H1 (cell line): ENCODE measurements around the gene TSC22D3. TPM values are rescaled to one million over a fixed set of nuclear protein-coding genes. Genes with fewer than 3 reads are reported as not detected.

Source experiments
- CTCF ChIA-PET: fragments of 300-600 bp; sonication (Branson Sonifier 250); formaldehyde crosslinking; loops from one replicate; lab custom pipeline; 2021; ENCODE audit not compliant: partially characterized antibody; lab: Charles Lee
- POLR2A ChIA-PET: fragments of 300-600 bp; sonication (Branson Sonifier 250); formaldehyde crosslinking; loops from one replicate; lab custom pipeline; 2021; ENCODE audit warnings: inconsistent platforms; ENCODE audit not compliant: partially characterized antibody; lab: Charles Lee
- DNase-seq, 2 experiments: peaks; one replicate each; pipeline versions ENCODE4 v3.0.0 to v3.0.0-alpha.2; 2010 to 2022; ENCODE audit warnings: low spot score in 2 of 2, low read depth in 1 of 2, mixed read lengths in 1 of 2
- FAIRE-seq: peaks from 2 replicates; lab custom pipeline; 2011; peaks lifted over from hg19 to GRCh38; lab: Jason Lieb, UNC
- H2AFZ ChIP-seq: 2 replicates; pipeline ENCODE4 v1.8.1; 2012; ENCODE audit warnings: low read length, inconsistent platforms
- H2AK5ac ChIP-seq: 2 replicates; pipeline ENCODE4 v1.6.1; 2013; ENCODE audit warnings: low read depth, low read length
- H2BK120ac ChIP-seq: replicated peaks from 2 replicates; pipeline ENCODE3; 2013; ENCODE audit warnings: low read depth, low read length, inconsistent platforms
- H2BK12ac ChIP-seq: 2 replicates; pipeline ENCODE4 v1.6.1; 2013; ENCODE audit warnings: low read depth, low read length
- H2BK15ac ChIP-seq: 2 replicates; pipeline ENCODE4 v1.6.1; 2013; ENCODE audit warnings: low read length
- H2BK20ac ChIP-seq: 2 replicates; pipeline ENCODE4 v1.6.1; 2013; ENCODE audit warnings: low read length
- H2BK5ac ChIP-seq: 2 replicates; pipeline ENCODE4 v1.6.1; 2013; ENCODE audit warnings: low read depth, low read length
- H3K14ac ChIP-seq: 2 replicates; pipeline ENCODE4 v1.6.1; 2013; ENCODE audit warnings: inconsistent platforms; ENCODE audit not compliant: insufficient read length
- H3K18ac ChIP-seq: 2 replicates; pipeline ENCODE4 v1.6.1; 2013; ENCODE audit warnings: low read length; ENCODE audit errors: extremely low read depth
- H3K23ac ChIP-seq: 2 replicates; pipeline ENCODE4 v1.6.1; 2013; ENCODE audit warnings: inconsistent platforms; ENCODE audit not compliant: insufficient read length
- H3K23me2 ChIP-seq: 2 replicates; pipeline ENCODE4 v1.6.1; 2013; ENCODE audit warnings: low read depth, low read length
- H3K27ac ChIP-seq: 2 replicates; pipeline ENCODE4 v1.6.1; 2011; ENCODE audit warnings: low read depth, low read length, inconsistent platforms
- H3K27me3 ChIP-seq, 4 experiments: replicated peaks in 1 of 4; 1 replicate in 1 of 4; 2 replicates in 3 of 4; pipeline versions ENCODE4 v1.6.1 to v1.8.1; 2011 to 2013; ENCODE audit warnings: low read length in 3 of 4, mild to moderate bottlenecking in 3 of 4, inconsistent platforms in 2 of 4, mixed read lengths in 2 of 4, moderate library complexity in 1 of 4; ENCODE audit not compliant: control insufficient read depth in 3 of 4, insufficient read depth in 3 of 4; ENCODE audit errors: extremely low read depth in 1 of 4
- H3K36me3 ChIP-seq, 4 experiments: 2 replicates each; pipeline versions ENCODE4 v1.6.1 to v1.8.1; 2011 to 2013; ENCODE audit warnings: mild to moderate bottlenecking in 4 of 4, low read length in 3 of 4, moderate library complexity in 2 of 4, control low read depth in 1 of 4, inconsistent platforms in 1 of 4; ENCODE audit not compliant: insufficient read depth in 4 of 4, control insufficient read depth in 2 of 4
- H3K4ac ChIP-seq: replicated peaks from 2 replicates; pipeline ENCODE3; 2013; ENCODE audit warnings: low read length, low read depth, mixed read lengths, inconsistent platforms; ENCODE audit not compliant: insufficient read length
- H3K4me1 ChIP-seq, 4 experiments: replicated peaks in 1 of 4; 1 replicate in 1 of 4; 2 replicates in 3 of 4; pipeline versions ENCODE4 v1.6.1 to v1.8.1; 2011 to 2013; ENCODE audit warnings: low read length in 3 of 4, inconsistent platforms in 2 of 4, mixed read lengths in 1 of 4; ENCODE audit not compliant: insufficient read depth in 4 of 4, control insufficient read depth in 3 of 4
- H3K4me2 ChIP-seq, 2 experiments: 2 replicates each; pipeline versions ENCODE4 v1.6.1 to v1.8.1; 2011 to 2013; ENCODE audit warnings: low read depth in 2 of 2, low read length in 2 of 2, control low read depth in 1 of 2, inconsistent platforms in 1 of 2, mild to moderate bottlenecking in 1 of 2; ENCODE audit not compliant: insufficient read depth in 1 of 2
- H3K4me3 ChIP-seq, 4 experiments: fragments of 200-600, 300-600 bp in 1 of 4; sonication (generic), shearing (Covaris generic), sonication (Bioruptor Twin) in 1 of 4; 2 replicates each; pipeline versions ENCODE4 v1.5.1 to v1.8.1; 2011 to 2016; ENCODE audit warnings: low read length in 4 of 4, low read depth in 3 of 4, control low read depth in 2 of 4, inconsistent platforms in 2 of 4, mild to moderate bottlenecking in 2 of 4, mixed read lengths in 1 of 4, moderate library complexity in 1 of 4; ENCODE audit not compliant: insufficient read depth in 2 of 4; ENCODE audit errors: extremely low read depth in 1 of 4
- H3K56ac ChIP-seq: replicated peaks from 2 replicates; pipeline ENCODE3; 2013; ENCODE audit warnings: low read depth, mild to moderate bottlenecking, mixed read lengths, low read length, inconsistent platforms; ENCODE audit not compliant: insufficient read length
- H3K79me1 ChIP-seq: 2 replicates; pipeline ENCODE4 v1.6.1; 2013; ENCODE audit warnings: low read depth, low read length, control low read depth
- H3K79me2 ChIP-seq, 2 experiments: 2 replicates each; pipeline versions ENCODE4 v1.6.1 to v1.8.1; 2012 to 2013; ENCODE audit warnings: low read length in 2 of 2, mild to moderate bottlenecking in 2 of 2, inconsistent platforms in 1 of 2; ENCODE audit not compliant: insufficient read depth in 2 of 2, control insufficient read depth in 1 of 2
- H3K9ac ChIP-seq, 4 experiments: replicated peaks in 1 of 4; 1 replicate in 1 of 4; 2 replicates in 3 of 4; pipeline versions ENCODE4 v1.6.1 to v1.8.1; 2011 to 2013; ENCODE audit warnings: low read depth in 3 of 4, low read length in 3 of 4, control low read depth in 2 of 4, mild to moderate bottlenecking in 2 of 4, moderate library complexity in 2 of 4, inconsistent platforms in 1 of 4; ENCODE audit errors: extremely low read depth in 1 of 4
- H3K9me3 ChIP-seq, 2 experiments: 2 replicates each; pipeline versions ENCODE4 v1.6.1 to v1.8.1; 2012 to 2013; ENCODE audit warnings: mild to moderate bottlenecking in 2 of 2, moderate library complexity in 2 of 2, control low read depth in 1 of 2, inconsistent platforms in 1 of 2, low read depth in 1 of 2, low read length in 1 of 2, mixed read lengths in 1 of 2; ENCODE audit not compliant: insufficient read depth in 2 of 2
- H4K20me1 ChIP-seq, 2 experiments: replicated peaks in 1 of 2; 2 replicates each; pipeline versions ENCODE3 to v1.8.1; 2011 to 2013; ENCODE audit warnings: inconsistent platforms in 2 of 2, low read length in 2 of 2, mild to moderate bottlenecking in 1 of 2; ENCODE audit not compliant: insufficient read depth in 2 of 2, control insufficient read depth in 1 of 2
- H4K5ac ChIP-seq: 2 replicates; pipeline ENCODE4 v1.6.1; 2013; ENCODE audit warnings: low read length, low read depth, mixed read lengths, inconsistent platforms; ENCODE audit not compliant: insufficient read length
- H4K8ac ChIP-seq: 2 replicates; pipeline ENCODE4 v1.8.0; 2013; ENCODE audit warnings: mild to moderate bottlenecking, moderate library complexity, low read length, inconsistent platforms; ENCODE audit not compliant: insufficient read depth; ENCODE audit errors: extremely low read depth
- H4K91ac ChIP-seq: replicated peaks from 2 replicates; pipeline ENCODE3; 2013; ENCODE audit warnings: low read length, mixed read lengths, inconsistent platforms; ENCODE audit not compliant: insufficient read length
- ASH2L ChIP-seq: fragments of 200-600, 300-600 bp; sonication (generic); IDR thresholded peaks from one replicate; pipeline ENCODE4 v1.7.1; 2017; ENCODE audit warnings: low read length
- CBX5 ChIP-seq: fragments of 300-800, 300-1000 bp; sonication (generic); IDR thresholded peaks from 2 replicates; pipeline ENCODE4 v1.7.1; 2016; ENCODE audit warnings: antibody characterized with exemption, low read length, low read depth
- CBX8 ChIP-seq: fragments of 300-800, 300-1000 bp; sonication (generic); IDR thresholded peaks from 2 replicates; pipeline ENCODE4 v1.7.1; 2016; ENCODE audit warnings: low read depth, low read length, borderline replicate concordance
- CTBP2 ChIP-seq: IDR thresholded peaks from 2 replicates; pipeline ENCODE4 v1.7.0; 2011; ENCODE audit warnings: borderline replicate concordance, mild to moderate bottlenecking, moderate library complexity, mixed read lengths, low read length; ENCODE audit not compliant: insufficient read depth, insufficient read length
- GTF2F1 ChIP-seq: IDR thresholded peaks from 2 replicates; pipeline ENCODE4 v1.6.1; 2012; ENCODE audit warnings: low read depth, low read length, improper control_type of control experiment, borderline replicate concordance
- KDM4A ChIP-seq: IDR thresholded peaks from one replicate; pipeline ENCODE4 v1.7.1; 2012; ENCODE audit warnings: low read depth, mild to moderate bottlenecking, moderate library complexity, low read length, inconsistent platforms; ENCODE audit not compliant: severe bottlenecking
- MAFK ChIP-seq: IDR thresholded peaks from 2 replicates; pipeline ENCODE4 v1.6.1; 2012; ENCODE audit warnings: low read depth, mild to moderate bottlenecking, improper control_type of control experiment, low read length
- RBBP5 ChIP-seq: IDR thresholded peaks from 2 replicates; pipeline ENCODE4 v1.7.1; 2012; ENCODE audit warnings: low read depth, mild to moderate bottlenecking, inconsistent platforms, low read length, moderate library complexity, borderline replicate concordance
- SAP30 ChIP-seq: fragments of 300-600 bp; sonication (generic); IDR thresholded peaks from 2 replicates; pipeline ENCODE4 v1.7.1; 2012; ENCODE audit warnings: low read length, moderate library complexity, mild to moderate bottlenecking, inconsistent platforms; ENCODE audit not compliant: insufficient read depth, insufficient replicate concordance
- SP2 ChIP-seq: IDR thresholded peaks from 2 replicates; pipeline ENCODE4 v1.6.1; 2012; ENCODE audit warnings: mild to moderate bottlenecking, low read length, inconsistent platforms
- TAF7 ChIP-seq: optimal IDR thresholded peaks from 2 replicates; pipeline ENCODE3; 2011; ENCODE audit warnings: low read depth, mild to moderate bottlenecking, inconsistent platforms, low read length, moderate library complexity, borderline replicate concordance
- TBP ChIP-seq: IDR thresholded peaks from 2 replicates; pipeline ENCODE4 v1.6.1; 2011; ENCODE audit warnings: low read depth, low read length, improper control_type of control experiment
- TCF12 ChIP-seq: IDR thresholded peaks from 2 replicates; pipeline ENCODE4 v1.6.1; 2011; ENCODE audit warnings: low read depth, mild to moderate bottlenecking, low read length
- polyA plus RNA-seq, 7 experiments: library from polyadenylated mRNA; depleted of rRNA in 3 of 7; stranded (reverse) in 5 of 7; unstranded in 2 of 7; fragments of >200 nt in 5 of 7; fragments of 200-250 nt in 2 of 7; gene quantifications; 1 replicate in 5 of 7; 2 replicates in 1 of 7; 4 replicates in 1 of 7; pipeline versions ENCODE4 v1.2.1 to v1.2.3, GENCODE V29; 2011 to 2013; ENCODE audit warnings: missing spikeins in 2 of 7, mixed read lengths in 2 of 7
- total RNA-seq: library from RNA; stranded (reverse); fragmentation: NEBNext Ultra II Directional; extraction: Animal tissue kit (Norgen Biotek cat#: 25700); gene quantifications from 2 replicates; pipeline ENCODE4 v1.2.1, GENCODE V29; 2021
- TF ChIP-seq, protein P1 (sequence below): IDR thresholded peaks from 2 replicates; pipeline ENCODE4 v1.6.1; 2012; ENCODE audit warnings: inconsistent platforms

The TSC22D3 gene
- total and polyA plus RNA-seq, 2 of the 8 experiments (the other 6 are each of a cell fraction or from before 2014, with no cell fraction given): 7.6 to 12.9 TPM

DNA sequence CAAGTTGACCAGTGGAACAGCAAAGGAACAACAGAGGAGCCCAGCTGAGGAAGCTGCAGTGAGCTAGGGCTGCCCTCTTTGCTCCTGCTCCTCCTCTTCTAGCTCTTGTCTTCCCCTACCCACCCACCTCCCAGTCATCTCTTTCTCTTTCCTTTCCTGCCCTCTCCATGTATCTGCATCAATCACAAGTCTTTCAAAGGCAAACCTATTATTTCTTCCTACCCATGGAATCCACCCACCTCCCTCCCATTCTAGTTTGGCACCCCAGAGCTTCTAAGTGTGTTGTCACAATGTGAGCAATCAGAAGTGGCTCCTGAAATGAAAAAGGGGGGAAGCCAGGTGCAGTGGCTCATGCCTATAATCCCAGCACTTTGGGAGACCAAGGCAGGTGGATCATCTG, 69.3 kb downstream of the TSC22D3 start:
- CTCF ChIA-PET: interaction anchor here (0.9 to 1.5 kb wide), 4 partner anchors 13 to 47 kb away, joined by 3 to 4 read pairs (median 3); no protein-coding TSS in a partner anchor
- Histone ChIP-seq H2BK5ac (no peak overlapping the region), H4K91ac (no peak overlapping the region), H3K36me3 (no peaks in the 10 kb centered on the region), H3K4me2 (no peak overlapping the region), H4K5ac (no peak overlapping the region), H3K4me1 (no peaks in the 10 kb centered on the region), H3K56ac (no peak overlapping the region), H3K79me1 (no peaks in the 10 kb centered on the region), H3K23me2 (no peaks in the 10 kb centered on the region), H2BK120ac (no peak overlapping the region), H2BK20ac (no peak overlapping the region), H2AFZ (no peak overlapping the region), H4K8ac (no peak overlapping the region), H3K4ac (no peak overlapping the region), H2BK12ac (no peak overlapping the region), H3K18ac (no peak overlapping the region), H2AK5ac (no peak overlapping the region)
- DNase-seq: no peak
- POLR2A ChIA-PET: interaction anchor here (2.0 to 3.3 kb wide), 2 partner anchors 10 to 11 kb away, joined by 8 to 11 read pairs; no protein-coding TSS in a partner anchor
- TF ChIP-seq TCF12 (no peak), SP2 (no peak), TAF7 (no peak), CTBP2 (no peak), CBX8 (no peak), RBBP5 (no peak), GTF2F1 (no peak), TBP (no peak), SAP30 (no peak), KDM4A (no peak), MAFK (no peak), CBX5 (no peak), ASH2L (no peak)
- TF ChIP-seq, protein P1, sequence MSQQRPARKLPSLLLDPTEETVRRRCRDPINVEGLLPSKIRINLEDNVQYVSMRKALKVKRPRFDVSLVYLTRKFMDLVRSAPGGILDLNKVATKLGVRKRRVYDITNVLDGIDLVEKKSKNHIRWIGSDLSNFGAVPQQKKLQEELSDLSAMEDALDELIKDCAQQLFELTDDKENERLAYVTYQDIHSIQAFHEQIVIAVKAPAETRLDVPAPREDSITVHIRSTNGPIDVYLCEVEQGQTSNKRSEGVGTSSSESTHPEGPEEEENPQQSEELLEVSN: no peak
- TF ChIP-seq, all 59 proteins: peak for 0
- Histone ChIP-seq H3K4me3 (no peak overlapping the region), H3K9me3 (no peaks in the 10 kb centered on the region), H4K20me1 (no peaks in the 10 kb centered on the region), H2BK15ac (no peak overlapping the region), H3K23ac (no peak overlapping the region), H3K9ac (no peak overlapping the region), H3K79me2 (no peaks in the 10 kb centered on the region), H3K14ac (no peak overlapping the region), H3K27me3 (no peaks in the 10 kb centered on the region), H3K27ac (no peak overlapping the region)
- FAIRE-seq: no peak
